T-helper 9 cell (primary cell): Measurements from ENCODE around the gene RANBP17.
"Not testable (repeated sequence)": the region's sequence is repeated elsewhere in the genome, so short reads cannot be mapped to it uniquely, and the experiment has no call there.

ENCODE experiments used
- DNase-seq: peaks from one replicate; pipeline ENCODE4 v3.0.0-alpha.2; 2020

RANBP17 gene

DNA sequence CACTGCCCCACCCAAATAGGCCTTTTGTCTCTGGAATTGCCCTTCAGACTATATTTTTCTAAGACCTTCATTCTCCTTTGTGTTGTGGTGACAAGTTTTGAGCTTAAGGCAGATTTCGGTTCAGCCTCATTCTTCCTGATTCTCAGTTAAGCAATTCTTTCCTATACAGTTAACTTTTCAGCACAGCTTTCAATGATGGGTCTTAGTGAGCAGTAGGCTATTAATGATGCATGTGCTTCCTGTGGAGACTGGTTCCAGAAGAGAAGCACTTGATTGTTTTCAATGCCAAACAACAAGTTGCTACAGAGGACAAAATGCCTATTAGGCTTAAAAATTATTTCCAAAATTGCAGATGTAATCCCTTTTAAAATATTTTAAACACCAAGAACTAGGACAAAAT is 399.5 kb downstream of the RANBP17 start:
- DNase-seq, result no peak

DNA sequence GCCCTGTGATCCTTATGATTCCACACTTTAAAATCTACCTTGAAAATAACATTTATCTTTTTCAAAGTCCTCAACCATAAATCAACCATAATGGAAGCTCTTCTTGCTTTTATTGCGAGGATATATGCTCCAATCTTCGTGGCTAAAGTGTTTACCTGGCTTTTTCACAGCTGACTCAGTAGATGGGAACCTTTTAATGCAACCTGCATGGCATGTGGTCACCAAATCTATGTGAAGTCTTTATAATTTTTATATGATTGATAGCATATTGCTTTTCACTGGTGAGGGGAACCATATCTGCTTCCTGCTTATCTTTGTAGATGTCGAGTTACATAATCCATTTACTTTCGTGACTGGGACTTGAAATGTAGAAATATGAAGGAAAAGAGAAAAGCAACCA is 400.1 kb downstream of the RANBP17 start:
- DNase-seq, result no peak

DNA sequence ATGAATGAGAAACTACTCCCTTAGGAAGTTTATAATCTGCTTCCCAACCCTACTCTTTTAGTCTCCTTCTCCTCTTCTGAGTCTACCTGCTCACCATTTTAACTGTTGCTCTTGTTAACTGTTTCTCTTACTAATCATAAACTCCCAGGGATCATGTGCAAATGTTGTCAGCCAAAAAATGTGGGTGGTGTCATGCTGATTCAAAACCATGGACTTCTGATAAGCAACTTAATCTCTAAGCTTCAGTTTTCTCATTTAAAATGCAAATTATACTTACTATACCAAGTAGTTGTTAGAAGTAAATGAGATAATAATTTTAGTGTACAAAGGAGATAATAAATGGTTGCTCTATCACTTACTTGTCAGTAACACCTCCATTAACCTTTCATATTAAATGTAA is 401.4 kb downstream of the RANBP17 start:
- no peak for DNase-seq

DNA sequence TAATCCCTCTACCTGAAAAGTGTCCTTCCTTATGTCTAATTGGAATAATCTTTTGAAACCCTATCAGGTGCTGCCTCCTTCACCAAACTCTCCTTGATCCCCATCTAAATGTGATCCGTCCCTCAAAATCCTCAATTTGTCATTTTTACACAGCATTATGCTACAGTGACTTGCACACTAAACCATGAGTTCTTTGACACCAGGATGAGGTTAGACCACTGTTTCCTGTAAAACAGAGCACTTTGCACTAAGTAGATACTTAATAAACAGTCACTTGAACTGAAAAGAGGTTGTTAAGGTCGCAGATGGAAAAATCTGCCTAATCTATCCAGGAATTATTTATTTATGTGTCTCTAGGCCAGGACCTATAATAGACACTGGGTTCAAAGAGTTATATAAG is 403.0 kb downstream of the RANBP17 start:
- no peak for DNase-seq

DNA sequence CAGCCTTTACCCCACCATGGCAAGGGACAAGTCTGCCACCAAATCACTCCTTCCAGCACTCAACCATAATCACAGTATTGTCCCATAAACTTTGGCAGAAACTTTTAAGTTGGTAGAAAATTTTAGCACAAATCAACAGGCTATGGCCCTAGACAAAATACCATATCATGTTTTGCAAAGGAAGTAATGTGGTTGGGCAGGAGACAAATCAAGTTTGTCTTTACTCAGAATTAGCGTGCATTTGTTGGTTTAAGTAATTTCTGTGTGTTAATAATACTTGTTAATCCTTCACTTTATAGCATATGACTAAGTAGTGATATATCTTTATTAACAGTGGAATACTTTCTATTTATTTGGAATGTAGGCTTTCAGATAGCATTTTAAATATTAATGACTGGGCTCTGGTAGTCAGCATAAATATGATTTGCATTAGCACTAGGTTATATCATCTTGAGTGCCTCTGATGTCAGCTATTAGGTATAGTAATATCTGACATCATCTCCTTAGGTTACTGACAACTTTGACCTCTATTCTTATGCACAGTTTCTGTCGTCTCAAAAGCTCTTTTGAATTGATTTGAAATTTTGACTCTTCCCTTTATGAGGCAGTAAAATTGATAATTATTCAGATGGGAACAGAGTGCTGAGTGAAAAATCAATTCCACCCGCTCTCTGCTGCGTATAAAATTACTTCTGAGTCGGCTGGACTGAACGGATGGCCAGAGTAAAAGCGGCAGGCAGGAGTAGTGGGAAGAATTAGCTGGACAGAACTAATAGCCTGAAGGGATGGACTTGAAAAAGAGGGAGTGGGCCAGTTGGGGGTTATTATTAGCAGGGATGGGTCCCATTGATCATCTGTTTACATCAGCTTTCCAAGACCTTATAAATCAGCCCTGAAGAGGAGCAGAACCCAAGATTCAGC is 407.1 kb downstream of the RANBP17 start:
- DNase-seq, result no peak

DNA sequence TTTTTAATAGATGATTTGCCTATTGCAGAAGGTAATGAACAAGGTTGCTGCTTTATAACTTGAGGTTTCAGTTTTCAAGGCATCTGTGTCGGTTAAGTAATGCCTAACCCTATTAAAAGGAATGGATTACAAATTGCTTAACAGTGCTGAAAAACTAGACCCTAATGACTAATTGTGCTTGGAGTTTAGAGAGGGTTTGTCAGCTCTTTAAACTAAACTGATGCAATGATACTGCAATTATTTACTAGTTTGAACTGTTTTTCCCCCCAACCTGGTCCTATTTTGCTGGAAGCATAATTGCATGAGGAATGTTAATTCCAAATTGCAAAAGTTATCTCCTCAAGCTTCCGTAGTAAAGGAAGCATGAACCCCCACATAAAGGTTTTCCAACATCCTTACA is 407.9 kb downstream of the RANBP17 start:
- no peak for DNase-seq

DNA sequence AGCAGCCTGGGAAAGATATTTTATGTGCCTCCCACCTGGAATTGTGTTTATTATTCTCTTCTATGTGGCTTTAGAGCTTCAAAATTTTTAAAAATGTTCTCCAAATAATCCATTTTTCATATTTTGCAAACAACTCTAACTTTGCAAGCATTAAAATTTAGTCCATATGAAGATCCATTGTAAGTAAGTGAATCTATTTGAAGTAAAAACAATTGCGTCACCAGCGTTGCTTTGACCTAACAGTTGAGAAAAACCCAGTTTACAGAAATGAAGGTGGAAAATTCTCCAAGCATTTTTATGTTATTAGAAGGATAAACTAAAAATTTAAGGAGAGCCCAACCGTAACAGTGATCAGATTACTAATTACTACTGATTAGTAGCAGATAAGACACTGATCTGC is 408.3 kb downstream of the RANBP17 start:
- DNase-seq, result no peak

DNA sequence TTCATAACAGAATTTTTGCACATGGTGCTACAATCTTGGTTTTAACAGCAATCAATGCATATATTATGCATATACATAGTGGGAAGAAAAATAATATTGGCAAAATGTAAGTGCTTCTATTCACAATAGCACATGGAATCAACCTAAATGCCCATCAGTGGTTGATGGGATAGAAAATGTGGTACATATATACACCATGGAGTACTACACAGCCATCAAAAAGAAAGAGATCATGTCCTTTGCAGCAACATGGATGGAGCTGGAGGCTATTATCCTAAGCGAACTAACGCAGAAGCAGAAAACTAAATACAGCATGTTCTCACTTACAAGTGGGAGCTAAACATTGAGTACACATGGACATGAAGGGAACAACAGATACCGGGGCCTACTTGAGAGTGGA is 410.0 kb downstream of the RANBP17 start:
- DNase-seq, result no peak

DNA sequence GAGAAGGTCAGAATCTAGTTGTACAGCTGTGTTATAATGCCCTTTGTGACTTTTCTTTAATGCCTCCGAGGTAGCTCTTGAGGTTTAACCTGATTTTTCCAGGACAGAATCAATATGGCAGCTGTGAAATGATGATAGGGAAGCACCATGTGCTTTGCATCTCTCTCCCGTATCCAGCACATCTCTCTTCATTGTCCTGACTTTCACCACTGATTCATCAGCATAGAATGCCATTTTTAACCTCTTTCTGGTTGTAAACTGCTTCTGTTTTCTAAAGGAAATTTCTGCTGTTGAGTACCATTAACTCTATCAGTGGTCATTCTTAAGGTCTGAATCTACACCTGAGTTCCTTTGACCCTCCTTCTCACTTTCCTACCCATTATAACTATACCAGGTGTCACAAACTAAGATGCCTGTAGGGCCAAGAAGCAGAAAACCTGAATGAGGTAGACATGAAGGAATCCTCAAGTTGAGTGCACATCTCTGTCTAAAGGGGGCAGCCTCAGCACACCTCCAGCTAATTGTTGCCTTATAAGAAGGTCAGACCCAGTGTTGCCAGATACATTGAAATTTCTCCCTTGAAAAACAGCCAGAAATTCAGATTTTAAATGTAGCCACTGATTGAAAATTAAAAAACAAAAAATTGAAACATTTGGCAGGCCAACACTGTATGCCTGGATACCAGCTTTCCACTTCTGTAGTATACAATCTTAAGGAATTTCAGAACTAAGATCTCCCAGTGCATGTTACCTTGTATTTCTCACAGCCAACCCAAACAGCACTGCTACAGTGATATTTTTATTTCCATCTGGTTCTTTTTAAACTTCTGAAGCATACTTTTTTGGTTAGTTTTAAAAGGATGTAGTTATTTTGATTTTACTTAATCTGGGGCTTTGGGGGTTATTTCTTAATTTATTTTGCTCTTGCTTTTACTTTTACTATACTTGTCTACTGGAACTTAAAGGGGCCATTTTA is 411.5 kb downstream of the RANBP17 start:
- no peak for DNase-seq

DNA sequence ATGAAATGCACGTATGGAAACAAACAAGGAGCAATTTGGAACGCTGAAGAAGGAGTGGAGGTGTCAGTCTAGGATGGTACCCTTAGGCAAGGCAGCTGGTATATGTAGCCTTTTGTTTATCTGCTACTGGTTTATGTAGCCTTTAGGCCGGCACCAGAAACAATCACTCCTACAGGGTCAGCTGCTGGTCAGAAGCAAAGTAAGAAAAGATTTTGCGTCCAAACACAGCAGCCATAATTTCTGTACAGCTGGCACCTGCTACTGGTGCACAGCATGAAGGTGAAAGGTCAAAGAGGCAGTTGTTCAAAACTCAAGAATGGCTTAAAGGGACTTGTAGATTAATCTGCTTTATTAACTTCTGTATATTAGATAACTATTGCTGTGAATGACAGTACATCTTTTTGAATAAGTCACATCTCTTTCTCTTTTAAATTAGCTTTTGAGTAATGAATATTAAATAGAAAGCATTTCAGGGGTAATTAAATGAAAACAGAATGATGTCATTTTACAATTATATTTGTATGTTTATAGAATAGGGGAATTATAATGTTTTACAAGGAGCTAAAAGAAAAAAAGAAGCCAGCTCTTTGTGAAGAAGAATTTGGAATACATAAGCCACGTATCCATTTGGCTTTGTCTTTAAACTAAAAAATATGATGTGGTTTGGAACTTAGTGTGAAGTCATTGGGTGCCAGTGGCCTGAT is 414.2 kb downstream of the RANBP17 start:
- DNase-seq, result no peak

DNA sequence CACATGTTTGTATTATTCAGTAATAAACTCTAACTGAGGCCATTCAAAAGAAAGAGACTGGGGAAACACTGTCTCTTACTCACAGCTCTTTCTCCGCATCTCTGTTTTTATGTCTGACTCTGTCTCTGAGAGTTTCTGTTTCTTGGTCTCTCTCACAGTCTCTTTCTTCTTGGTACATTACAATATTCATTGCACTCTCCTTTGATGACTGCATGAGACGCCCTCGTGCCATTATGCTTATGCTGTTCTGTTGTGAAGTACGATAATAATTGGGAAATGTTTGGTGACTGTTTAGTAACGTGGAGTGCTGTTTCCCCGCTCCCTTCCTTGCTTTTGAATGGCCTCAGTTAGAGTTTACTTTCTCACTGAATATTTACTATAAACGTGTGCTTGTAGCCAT is 421.9 kb downstream of the RANBP17 start:
- DNase-seq, result no peak

DNA sequence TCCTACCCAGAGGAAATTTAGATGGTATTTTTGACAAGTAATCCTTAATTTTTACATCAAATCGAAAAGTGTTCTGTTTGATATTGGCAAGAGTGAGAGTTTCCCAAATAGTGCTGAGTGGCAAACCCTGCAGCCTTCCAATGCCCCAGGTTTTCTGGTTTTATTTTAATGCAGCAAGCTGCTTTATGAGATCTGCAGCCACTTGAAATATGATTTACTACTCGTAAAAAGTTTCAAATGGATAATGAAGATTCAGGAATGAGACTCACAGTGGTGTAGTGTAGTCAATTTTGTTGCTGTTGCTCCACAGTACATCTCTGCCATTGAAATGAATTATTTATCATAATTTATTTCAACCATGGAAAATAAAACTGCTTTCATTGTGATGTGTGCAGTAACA is 423.6 kb downstream of the RANBP17 start:
- DNase-seq, result no peak

DNA sequence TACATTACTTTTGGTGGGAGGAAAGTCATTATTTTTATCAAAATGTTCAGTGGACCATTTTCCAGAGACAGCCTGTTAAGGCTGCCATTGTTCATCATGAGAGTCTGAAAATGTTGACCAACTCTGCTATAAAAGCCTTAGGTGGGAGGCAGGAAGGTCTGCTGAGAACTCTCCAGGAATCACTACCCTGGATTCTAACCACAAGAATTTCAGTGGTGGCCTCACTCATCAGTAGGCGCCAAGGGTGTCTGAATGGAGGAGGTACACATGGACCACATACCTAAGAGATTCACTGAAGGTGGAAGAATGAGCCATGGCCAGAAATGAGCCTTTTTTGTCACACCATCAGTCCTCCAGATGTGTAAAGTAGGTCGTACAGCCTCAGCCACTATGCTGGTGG is 426.2 kb downstream of the RANBP17 start:
- DNase-seq, result no peak

DNA sequence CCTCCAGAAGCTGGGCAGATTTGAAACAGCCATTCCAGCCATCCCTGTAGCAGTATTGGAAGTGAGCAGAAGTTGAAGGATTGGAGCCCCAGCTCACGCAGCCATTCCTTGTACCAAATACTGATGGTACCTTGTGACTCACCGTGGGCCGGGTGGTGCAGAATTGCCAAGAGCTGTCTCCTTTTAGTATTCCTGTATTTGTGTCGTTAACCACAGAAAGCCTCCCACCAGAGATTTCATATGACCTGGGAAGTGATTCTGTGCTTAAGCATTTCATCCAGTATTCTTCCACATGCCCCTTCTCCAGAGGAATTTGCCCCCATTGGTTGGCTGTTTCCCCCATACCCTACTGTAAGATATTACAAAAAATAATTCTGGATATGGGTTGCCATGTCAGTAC is 429.6 kb downstream of the RANBP17 start:
- no peak for DNase-seq

DNA sequence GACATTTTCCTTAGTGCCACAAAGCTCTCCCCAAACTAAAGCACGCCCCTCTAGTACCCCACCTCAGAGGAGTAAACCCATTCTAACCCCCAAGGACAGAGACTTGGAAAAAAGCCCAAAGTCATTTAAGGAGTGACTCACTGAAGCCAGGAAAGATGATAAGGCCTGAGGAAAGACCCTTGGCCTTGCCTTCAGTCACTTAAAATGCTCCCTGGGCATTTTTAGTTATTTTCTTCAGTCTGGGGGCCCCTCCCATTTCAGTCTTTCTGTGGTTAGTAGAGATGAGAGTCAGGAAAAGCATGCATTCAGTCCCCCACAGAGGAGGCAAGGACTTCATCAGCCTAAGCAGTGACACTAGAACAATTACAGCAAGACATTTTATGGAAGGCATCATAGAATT is 433.5 kb downstream of the RANBP17 start:
- DNase-seq, result no peak

DNA sequence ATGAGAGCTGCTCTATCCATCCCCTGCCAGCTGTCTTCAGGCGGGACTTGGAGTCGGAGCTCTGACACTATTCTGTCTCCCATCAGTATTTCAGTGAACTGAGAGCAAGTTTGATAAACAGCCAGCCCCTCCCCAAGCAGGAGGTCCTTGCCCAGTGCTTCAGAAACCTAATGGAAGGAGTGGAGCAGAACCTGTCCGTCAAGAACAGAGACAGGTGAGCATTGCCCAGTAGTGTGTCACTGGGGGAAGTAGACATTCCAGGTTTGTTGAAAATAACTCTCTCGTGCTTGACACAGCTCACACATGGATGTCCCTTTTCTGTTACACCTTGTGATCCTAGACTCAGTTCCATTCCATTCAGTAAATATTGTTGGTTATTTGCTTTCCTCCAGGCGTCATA is 434.0 kb downstream of the RANBP17 start:
- no peak for DNase-seq

DNA sequence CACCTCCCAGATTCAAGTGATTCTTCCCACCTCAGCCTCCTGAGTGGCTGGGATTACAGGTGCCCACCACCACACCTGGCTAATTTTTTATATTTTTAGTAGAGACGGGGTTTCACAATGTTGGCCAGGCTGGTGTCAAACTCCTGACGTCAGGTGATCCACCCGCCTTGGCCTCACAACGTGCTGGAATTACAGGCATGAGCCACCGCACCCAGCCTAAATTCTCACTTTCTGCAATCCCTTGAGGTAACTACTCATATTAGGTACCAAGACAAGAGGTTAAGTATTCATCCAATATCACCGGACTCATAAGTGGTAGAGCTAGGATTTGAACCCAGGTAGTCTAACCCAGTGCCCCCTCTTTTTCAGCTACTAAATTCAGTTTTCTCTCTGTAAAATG is 436.1 kb downstream of the RANBP17 start:
- not testable (repeated sequence) for DNase-seq

DNA sequence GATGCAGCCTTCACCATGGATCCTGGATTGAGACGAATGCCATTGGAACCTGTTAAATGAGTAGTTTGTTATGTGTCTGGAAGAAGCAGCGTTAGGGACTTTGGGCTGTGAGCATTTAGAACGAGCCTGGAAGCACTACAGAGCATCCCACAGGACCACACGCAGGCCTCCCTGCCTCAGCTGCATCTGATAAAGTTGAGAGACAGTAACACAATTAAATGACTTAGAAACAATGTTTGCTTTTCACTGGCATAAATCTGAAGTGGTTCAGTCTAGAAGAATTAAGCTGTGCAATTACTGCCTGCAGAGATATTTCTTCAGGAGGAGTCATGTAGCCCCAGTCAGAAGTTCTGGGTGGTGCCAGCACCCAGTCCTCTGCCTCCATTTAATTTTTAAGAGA is 437.4 kb downstream of the RANBP17 start:
- DNase-seq, result no peak

DNA sequence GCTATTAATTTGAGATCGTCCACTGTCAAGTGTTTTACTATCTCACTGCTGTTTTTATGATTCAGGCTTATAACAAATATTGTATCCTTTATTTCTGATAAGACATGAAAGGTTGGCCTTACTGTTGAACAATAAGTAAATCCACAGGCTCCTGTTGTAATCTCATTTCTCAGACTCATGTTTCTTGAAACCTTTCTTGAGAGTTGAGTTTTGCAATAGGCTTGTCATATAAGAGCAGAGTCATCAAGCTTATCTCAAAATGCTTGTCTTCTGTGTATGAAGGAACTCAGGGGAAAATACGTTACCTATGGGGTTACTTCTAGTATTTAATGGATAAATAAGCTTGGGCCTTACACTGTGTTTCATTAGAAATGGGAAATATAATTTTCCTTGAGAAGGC is 438.0 kb downstream of the RANBP17 start:
- DNase-seq, result no peak

DNA sequence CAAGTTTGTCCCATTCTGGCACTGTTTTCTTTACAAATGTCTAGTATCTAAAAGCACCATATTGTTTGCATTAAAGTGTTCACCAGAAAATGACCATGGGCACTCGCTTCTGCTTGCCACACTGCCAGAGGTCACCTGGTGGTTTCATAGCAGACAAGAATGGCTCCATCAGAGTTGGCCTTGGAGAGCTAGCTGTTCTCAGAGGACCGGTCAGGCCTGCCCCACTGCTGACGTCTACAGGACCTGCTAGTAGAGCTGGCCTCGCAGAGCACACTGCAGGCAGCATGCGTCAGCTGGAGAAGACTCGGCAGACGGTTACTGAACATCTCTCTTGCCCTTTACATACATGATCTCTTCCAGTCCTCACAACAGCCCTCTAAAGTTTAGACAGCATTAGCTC is 438.5 kb downstream of the RANBP17 start:
- no peak for DNase-seq

DNA sequence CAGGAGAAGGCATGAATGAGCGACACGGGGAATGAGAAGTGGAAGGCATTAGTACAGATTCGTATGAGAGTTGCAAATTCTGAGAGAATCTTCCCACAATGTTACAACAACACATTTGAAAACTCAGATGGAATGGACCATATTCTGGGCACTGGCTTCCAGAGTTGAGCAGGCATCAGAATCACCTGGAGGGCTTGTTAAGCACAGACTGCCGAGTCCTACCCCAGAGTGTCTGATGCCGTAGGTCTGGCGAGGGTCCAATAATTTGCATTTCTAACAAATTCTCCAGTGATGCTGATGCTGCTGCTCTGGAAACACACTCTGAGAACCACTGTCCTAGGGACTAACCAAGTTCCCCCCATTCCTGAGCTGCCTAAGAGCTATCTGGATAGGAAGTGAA is 444.3 kb downstream of the RANBP17 start:
- no peak for DNase-seq

DNA sequence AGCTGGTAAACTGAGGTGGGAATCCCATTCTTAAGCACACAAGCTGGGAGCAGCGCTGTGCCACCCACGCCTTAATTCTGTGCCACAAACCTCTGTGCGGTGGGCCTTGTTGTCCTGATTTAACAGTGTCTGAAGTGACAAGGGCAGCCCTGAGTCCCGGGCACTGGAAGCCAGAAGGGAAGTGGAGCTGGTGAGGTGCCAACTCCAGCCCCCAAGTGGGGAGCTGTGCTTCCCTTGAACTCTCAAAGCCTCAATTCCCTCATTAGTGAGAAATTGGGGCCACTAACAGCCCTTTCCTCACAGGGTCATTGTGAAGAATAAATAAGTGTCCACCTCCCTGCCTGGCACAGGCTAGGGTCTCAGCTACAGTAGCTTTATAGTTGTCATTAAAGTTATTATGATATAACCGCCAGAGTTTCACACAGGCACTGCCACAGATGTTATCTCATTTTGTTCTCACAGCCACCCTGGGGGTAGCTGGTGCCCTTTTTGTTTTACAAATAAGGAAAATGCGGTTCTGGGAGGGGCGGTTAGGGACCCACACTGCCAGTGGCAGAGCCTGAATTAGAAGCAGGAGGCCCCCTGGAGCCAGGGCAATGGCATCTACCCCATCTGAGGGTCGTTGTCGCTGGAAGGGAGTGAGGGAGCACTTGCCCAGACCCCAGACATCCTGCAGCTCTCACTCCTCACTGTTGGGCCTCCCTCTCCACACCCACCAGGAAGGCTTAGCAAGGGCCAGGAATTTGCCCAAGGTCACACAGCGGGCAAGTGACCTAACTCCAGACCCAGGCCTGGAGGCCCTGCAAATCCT is 445.2 kb downstream of the RANBP17 start:
- no peak for DNase-seq
